Measurements from ENCODE around the gene E2F6. TPM values are rescaled to one million over a fixed set of nuclear protein-coding genes. Genes with fewer than 3 reads are reported as not detected.

The E2F6 gene
- total and polyA plus RNA-seq, 10 of the 15 experiments (the other 5 are each of a cell fraction or from before 2014, with no cell fraction given), result 4.2 to 15.5 (median 11.3) TPM

DNA sequence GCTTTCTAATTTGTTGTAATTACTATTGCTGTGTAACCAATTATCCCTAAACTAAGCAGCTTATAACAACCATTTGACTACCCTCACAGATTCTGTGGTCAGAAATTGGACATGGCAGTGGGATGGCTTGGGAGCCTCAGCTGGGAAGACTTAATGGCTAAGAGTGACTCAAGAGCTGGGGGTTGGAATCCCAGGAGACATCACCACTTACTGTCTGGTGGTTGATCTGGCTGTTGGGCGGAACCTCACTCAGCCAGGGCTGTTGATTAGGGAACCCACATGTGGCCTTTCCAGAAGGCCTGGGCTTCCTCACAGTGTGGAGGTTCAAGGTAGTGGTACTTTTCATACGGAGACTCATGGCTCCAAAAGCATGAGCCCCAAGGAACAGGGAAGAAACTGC lies 49.8 kb downstream of the E2F6 start:
- no peak overlapping the region for H3K4me2 ChIP-seq (ENCODE audit: control insufficient read depth, insufficient read depth)
- no peaks in the 10 kb centered on the region for H3K36me3 ChIP-seq (ENCODE audit: control insufficient read depth in 2 of 2, insufficient read depth in 2 of 2, low read length in 1 of 2)
- H2AFZ ChIP-seq (ENCODE audit: control insufficient read depth, low read depth, low read length), result no peak overlapping the region
- no peak overlapping the region for H3K4me3 ChIP-seq
- peaks cover 0 to 1% of the 10 kb centered on the region in 2 experiments; a peak in 1 of 4 replicates for H3K27me3 ChIP-seq (replicated peaks in 1 of 2; ENCODE audit: control insufficient read depth in 2 of 2, insufficient read depth in 2 of 2, low read length in 1 of 2)
- H4K20me1 ChIP-seq (ENCODE audit: control insufficient read depth, insufficient read depth), result no peaks in the 10 kb centered on the region
- ATAC-seq, result no peak
- WGBS (ENCODE audit: insufficient coverage, insufficient replicate concordance, low lambda C conversion rate, missing lambda C conversion rate), result 100% methylated on average over 2 of the region's 2 CpGs
- H3K27ac ChIP-seq (ENCODE audit: control insufficient read depth, insufficient read depth), result no peak overlapping the region
- intact Hi-C loops (cut with micrococcal nuclease; ENCODE audit: unreplicated experiment) (no loop called here), in situ Hi-C loops (cut with MboI) (no loop called here)
- TF ChIP-seq MEF2B (IDR thresholded peaks at IDR 0.05; ENCODE audit: partially characterized antibody, poor library complexity, severe bottlenecking), result no peak
- TF ChIP-seq NFXL1 (IDR thresholded peaks at IDR 0.05; ENCODE audit: borderline replicate concordance), result no peak
- TF ChIP-seq KDM1A (IDR thresholded peaks at IDR 0.05; ENCODE audit: borderline replicate concordance), result no peak
- TF ChIP-seq ZBED1 (IDR thresholded peaks at IDR 0.05; ENCODE audit: borderline replicate concordance), result no peak
- no peak for DNase-seq (ENCODE audit: low read depth, low spot score)
- H3K9ac ChIP-seq (ENCODE audit: control insufficient read depth, insufficient read depth, low read length), result no peak overlapping the region
- RAD21 ChIA-PET (ENCODE audit: unreplicated experiment), result interaction anchor here (0.9 kb wide), 1 partner anchor 284 kb away, joined by 3 read pairs; no protein-coding TSS in a partner anchor
- H3K79me2 ChIP-seq (ENCODE audit: control insufficient read depth, insufficient read depth, low read length), result no peaks in the 10 kb centered on the region
- FAIRE-seq, result no peak
- POLR2A ChIA-PET, result interaction anchor here (0.7 kb wide), 1 partner anchor 61 kb away, joined by 3 read pairs; no protein-coding TSS in a partner anchor
- peaks cover 6% of the 10 kb centered on the region for H3K9me3 ChIP-seq (replicated peaks; ENCODE audit: control insufficient read depth, insufficient read depth, low read length)
- CTCF ChIA-PET, result interaction anchor here (1.5 kb wide), 1 partner anchor 181 kb away, joined by 4 read pairs; no protein-coding TSS in a partner anchor
- SMC1A ChIA-PET (ENCODE audit: uncharacterized antibody, unreplicated experiment), result no interaction called here
- H3K4me1 ChIP-seq (ENCODE audit: control insufficient read depth, insufficient read depth, low read length), result no peaks in the 10 kb centered on the region
- no TSS peak for BruUV-seq (replicated peaks)

DNA sequence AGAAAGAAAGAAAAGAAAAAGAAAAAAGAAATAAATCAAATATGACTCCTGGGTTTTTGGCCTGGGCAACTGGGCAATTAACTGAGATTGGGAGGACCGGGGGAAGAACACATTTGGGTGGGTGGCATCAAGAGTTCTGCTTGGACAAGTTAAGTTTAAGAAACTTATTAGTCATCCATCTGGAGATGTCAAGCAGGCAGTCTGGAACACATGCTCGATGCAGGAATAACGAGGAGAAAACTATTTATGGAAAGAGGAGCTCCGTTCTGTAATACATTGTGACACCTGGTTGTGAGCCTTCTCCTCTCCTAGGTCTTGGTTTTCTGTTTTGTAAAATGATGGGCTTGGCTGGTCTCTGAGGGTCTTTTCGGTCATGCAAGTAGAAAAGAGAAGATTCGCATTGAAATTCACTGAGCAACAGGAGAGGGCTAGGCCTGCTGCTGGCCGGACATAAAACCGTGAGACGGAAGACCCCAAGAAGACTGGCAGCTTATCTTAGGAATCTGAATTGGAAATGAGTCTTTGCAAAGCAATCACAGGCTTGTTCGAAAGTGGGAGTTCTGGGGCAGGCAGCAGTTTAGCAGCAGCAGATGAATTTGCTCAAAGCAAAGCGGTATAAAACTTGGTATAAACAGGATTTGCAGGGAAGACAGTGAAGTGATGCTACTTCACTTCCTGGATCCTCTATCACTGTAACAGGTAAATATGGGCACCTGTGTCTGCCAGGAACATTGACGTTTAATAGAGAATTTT lies 51.4 kb downstream of the E2F6 start:
- CTCF ChIA-PET, result interaction anchor here (2.0 kb wide), 1 partner anchor 282 kb away, joined by 5 read pairs; a partner anchor contains a TSS
- FAIRE-seq, result no peak

More for the DNA sequence above, 51.4 kb downstream of the E2F6 start:
- no peak overlapping the region for H2AFZ ChIP-seq (ENCODE audit: control insufficient read depth, low read depth, low read length)
- H3K4me1 ChIP-seq (ENCODE audit: control insufficient read depth, insufficient read depth, low read length), result no peaks in the 10 kb centered on the region
- in situ Hi-C loops (cut with MboI), result no loop called here
- intact Hi-C loops (cut with micrococcal nuclease; ENCODE audit: unreplicated experiment), result no loop called here
- no peaks in the 10 kb centered on the region for H3K36me3 ChIP-seq (ENCODE audit: control insufficient read depth in 2 of 2, insufficient read depth in 2 of 2, low read length in 1 of 2)
- 73% methylated on average over 12 of the region's 12 CpGs for WGBS (ENCODE audit: insufficient coverage, insufficient replicate concordance, low lambda C conversion rate, missing lambda C conversion rate)
- peaks cover 6% of the 10 kb centered on the region for H3K9me3 ChIP-seq (replicated peaks; ENCODE audit: control insufficient read depth, insufficient read depth, low read length)
- no peaks in the 10 kb centered on the region for H4K20me1 ChIP-seq (ENCODE audit: control insufficient read depth, insufficient read depth)
- no peak overlapping the region for H3K27ac ChIP-seq (ENCODE audit: control insufficient read depth, insufficient read depth)
- H3K27me3 ChIP-seq (replicated peaks in 1 of 2; ENCODE audit: control insufficient read depth in 2 of 2, insufficient read depth in 2 of 2, low read length in 1 of 2), result peaks cover 0 to 1% of the 10 kb centered on the region in 2 experiments; a peak in 1 of 4 replicates
- H3K9ac ChIP-seq (ENCODE audit: control insufficient read depth, insufficient read depth, low read length), result no peak overlapping the region
- H3K4me3 ChIP-seq, result no peak overlapping the region
- ChIA-PET POLR2A (interaction anchor here (0.6 kb wide), 1 partner anchor 55 kb away, joined by 6 read pairs; no protein-coding TSS in a partner anchor), RAD21 (ENCODE audit: unreplicated experiment) (no interaction called here), SMC1A (ENCODE audit: uncharacterized antibody, unreplicated experiment) (interaction anchor here (1.0 kb wide), 1 partner anchor 32 kb away, joined by 3 read pairs; no protein-coding TSS in a partner anchor)
- no peak overlapping the region for H3K4me2 ChIP-seq (ENCODE audit: control insufficient read depth, insufficient read depth)
- no peaks in the 10 kb centered on the region for H3K79me2 ChIP-seq (ENCODE audit: control insufficient read depth, insufficient read depth, low read length)
- no peak for DNase-seq (ENCODE audit: low read depth, low spot score)
- no peak for ATAC-seq
- TF ChIP-seq TARDBP (IDR thresholded peaks at IDR 0.05; ENCODE audit: borderline replicate concordance) (no peak), ZNF207 (IDR thresholded peaks at IDR 0.05; ENCODE audit: borderline replicate concordance) (no peak), YY1 (IDR thresholded peaks at IDR 0.05; ENCODE audit: low read depth, low read length) (no peak), PAX8 (IDR thresholded peaks at IDR 0.05) (no peak), TCF3 (IDR thresholded peaks at IDR 0.05; ENCODE audit: borderline replicate concordance, insufficient read depth, low read depth, low read length) (no peak), SUPT20H (IDR thresholded peaks at IDR 0.05; ENCODE audit: borderline replicate concordance, control insufficient read depth, low read depth, low read length) (no peak), CEBPB (IDR thresholded peaks at IDR 0.05; ENCODE audit: borderline replicate concordance in 1 of 2, low read depth in 2 of 2, low read length in 2 of 2) (no peak), POLR2A (IDR thresholded peaks at IDR 0.05; ENCODE audit: low read depth, low read length) (no peak), PAX5 (IDR thresholded peaks at IDR 0.05; ENCODE audit: borderline replicate concordance, low read depth, low read length) (no peak), MYB (IDR thresholded peaks at IDR 0.05; ENCODE audit: borderline replicate concordance, low read depth, low read length) (no peak)
- TF ChIP-seq, protein P1, sequence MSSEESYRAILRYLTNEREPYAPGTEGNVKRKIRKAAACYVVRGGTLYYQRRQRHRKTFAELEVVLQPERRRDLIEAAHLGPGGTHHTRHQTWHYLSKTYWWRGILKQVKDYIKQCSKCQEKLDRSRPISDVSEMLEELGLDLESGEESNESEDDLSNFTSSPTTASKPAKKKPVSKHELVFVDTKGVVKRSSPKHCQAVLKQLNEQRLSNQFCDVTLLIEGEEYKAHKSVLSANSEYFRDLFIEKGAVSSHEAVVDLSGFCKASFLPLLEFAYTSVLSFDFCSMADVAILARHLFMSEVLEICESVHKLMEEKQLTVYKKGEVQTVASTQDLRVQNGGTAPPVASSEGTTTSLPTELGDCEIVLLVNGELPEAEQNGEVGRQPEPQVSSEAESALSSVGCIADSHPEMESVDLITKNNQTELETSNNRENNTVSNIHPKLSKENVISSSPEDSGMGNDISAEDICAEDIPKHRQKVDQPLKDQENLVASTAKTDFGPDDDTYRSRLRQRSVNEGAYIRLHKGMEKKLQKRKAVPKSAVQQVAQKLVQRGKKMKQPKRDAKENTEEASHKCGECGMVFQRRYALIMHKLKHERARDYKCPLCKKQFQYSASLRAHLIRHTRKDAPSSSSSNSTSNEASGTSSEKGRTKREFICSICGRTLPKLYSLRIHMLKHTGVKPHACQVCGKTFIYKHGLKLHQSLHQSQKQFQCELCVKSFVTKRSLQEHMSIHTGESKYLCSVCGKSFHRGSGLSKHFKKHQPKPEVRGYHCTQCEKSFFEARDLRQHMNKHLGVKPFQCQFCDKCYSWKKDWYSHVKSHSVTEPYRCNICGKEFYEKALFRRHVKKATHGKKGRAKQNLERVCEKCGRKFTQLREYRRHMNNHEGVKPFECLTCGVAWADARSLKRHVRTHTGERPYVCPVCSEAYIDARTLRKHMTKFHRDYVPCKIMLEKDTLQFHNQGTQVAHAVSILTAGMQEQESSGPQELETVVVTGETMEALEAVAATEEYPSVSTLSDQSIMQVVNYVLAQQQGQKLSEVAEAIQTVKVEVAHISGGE (CRISPR knock-in tag; IDR thresholded peaks at IDR 0.05), result no peak
- no TSS peak for BruUV-seq (replicated peaks)
